Activated naive CD8-positive, alpha-beta T cell treated with anti-CD3 and anti-CD28 coated beads, Interleukin-2, amount 50 U/mL, for 24 hours (primary cell): ENCODE data around the gene PKN2.
A peak's percentile ranks its signal among the peaks of the same experiment; 100 is the strongest.

ENCODE experiments used
- ATAC-seq: fragments of 150-1000 bp; cut with Tn5 transposase; one replicate; pipeline ENCODE4 v1.10.0; 2021
- DNase-seq: peaks from one replicate; pipeline ENCODE4 v3.0.0; 2021
- H3K27ac Mint-ChIP-seq: one replicate; pipeline ENCODE4 v1.8.0; 2021; ENCODE audit warnings: mild to moderate bottlenecking, mixed read lengths
- H3K27me3 Mint-ChIP-seq: one replicate; pipeline ENCODE4 v1.8.0; 2021; ENCODE audit warnings: mixed read lengths
- H3K36me3 Mint-ChIP-seq: one replicate; pipeline ENCODE4 v1.8.0; 2021; ENCODE audit warnings: low read depth, mixed read lengths
- H3K4me1 Mint-ChIP-seq: one replicate; pipeline ENCODE4 v1.8.0; 2021; ENCODE audit warnings: mixed read lengths
- H3K4me3 Mint-ChIP-seq: one replicate; pipeline ENCODE4 v1.8.0; 2021; ENCODE audit warnings: mild to moderate bottlenecking, moderate library complexity, mixed read lengths
- H3K9me3 Mint-ChIP-seq: one replicate; pipeline ENCODE4 v1.8.0; 2021; ENCODE audit warnings: mixed read lengths

PKN2 gene

DNA sequence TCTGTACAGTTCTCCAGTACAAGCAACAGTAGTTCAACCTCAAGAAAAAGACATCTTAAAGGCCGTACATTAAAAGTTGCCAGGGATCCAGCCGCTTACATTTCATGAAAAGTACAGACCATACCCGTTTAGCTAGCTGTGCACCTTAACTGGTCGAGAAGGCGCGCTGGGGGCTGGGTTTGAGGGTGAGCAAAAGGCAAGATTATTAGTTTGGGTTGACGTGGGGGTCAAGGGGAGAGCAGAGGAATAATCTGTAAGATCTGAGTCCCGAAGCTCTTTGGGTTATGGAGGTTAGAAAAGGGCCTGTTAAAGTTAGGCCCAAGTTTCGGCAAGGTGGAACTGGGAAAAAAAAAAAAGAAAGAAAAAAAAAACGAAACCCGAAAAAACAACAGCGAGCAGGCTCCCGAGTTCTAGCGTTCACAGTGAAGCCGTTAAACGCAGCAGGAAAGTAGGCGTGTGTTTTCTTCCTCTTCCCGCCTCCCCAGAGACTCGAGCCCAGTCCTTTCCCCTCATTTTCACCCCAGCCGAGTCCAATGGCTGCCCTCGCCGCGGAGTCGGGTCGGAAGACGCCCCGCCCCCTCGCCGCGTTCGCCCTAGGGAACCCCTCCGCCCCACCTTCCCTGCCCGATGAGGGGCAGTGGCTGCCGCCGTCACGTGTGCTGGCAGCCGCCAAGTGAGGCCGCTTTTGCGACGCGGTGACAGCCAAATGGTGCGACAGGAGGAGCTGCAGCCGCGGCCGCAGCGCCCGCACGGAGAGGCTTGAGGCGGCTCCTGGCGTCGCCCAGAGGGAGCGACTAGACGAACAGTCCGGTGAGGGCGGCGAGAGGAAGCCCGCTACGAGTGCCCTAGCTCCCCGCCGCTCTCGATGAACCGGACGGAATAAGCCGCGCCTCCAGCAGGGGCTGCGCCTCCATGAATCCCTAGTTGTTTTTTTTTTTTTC lies at the start of gene PKN2:
TSS of gene PKN2 (plus strand) at position 733 of the 941 bp plus-strand sequence. CDS start 308 bp downstream, outside the sequence.
- Mint-ChIP-seq H3K27me3 (no peaks in the 10 kb centered on the region), H3K27ac (peak within 1 kb of the TSS; percentile 88), H3K4me1 (peaks cover 35% of the 10 kb centered on the region), H3K4me3 (peak within 1 kb of the TSS; percentile 89), H3K36me3 (peaks cover 4% of the 10 kb centered on the region), H3K9me3 (no peaks in the 10 kb centered on the region)
- peak; percentile 95 for ATAC-seq
- peak; percentile 97 for DNase-seq

DNA sequence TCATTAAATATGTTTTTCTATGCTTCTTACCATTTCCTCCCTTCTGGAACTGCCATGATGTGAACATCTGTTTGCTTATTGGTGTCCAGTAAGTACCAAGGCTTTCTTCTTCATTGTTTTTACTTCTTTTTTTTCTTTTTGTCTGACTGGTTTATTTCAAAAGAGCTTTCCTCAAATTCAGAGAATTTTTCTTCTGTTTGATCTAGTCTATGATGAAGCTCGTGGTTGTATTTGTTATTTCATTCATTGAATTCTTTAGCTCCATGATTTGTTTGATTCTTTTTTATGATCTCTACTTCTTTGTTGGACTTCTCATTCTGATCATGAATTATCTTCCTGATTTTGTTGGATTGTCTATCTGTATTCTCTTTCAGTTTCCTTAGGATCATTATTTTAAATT lies 49.5 kb upstream of the PKN2 start:
- ATAC-seq: no peak
- Mint-ChIP-seq H3K36me3 (peaks cover 3% of the 10 kb centered on the region), H3K4me3 (no peak overlapping the region), H3K4me1 (no peaks in the 10 kb centered on the region), H3K9me3 (peaks cover 27% of the 10 kb centered on the region), H3K27ac (no peak overlapping the region), H3K27me3 (no peaks in the 10 kb centered on the region)
- no peak for DNase-seq

- Mint-ChIP-seq H3K4me3 (no peak overlapping the region), H3K27me3 (peaks cover 13% of the 10 kb centered on the region), H3K27ac (no peak overlapping the region), H3K4me1 (no peaks in the 10 kb centered on the region), H3K9me3 (peaks cover 13% of the 10 kb centered on the region), H3K36me3 (no peaks in the 10 kb centered on the region)
- no peak for ATAC-seq
- no peak for DNase-seq
Measured at GRCh38 chr1:88640060-88640459, 44.0 kb upstream of the PKN2 start.

DNA sequence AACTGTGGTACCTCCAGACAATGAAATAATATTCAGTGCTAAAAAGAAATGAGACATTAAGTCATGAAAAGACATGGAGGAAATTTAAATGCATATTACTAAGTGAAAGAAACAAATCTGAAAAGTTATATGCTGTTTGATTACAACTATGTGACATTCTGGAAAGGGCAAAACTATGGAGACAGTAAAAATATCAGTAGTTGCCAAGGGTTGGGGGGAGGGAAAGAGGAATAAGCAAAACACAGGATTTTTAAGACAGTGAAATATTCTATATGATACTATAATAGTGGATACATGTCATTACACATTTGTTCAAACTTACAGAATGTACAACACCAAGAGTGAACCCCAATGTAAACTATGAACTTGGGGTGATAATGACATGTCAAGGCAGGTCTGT lies 38.2 kb upstream of the PKN2 start:
- no peak overlapping the region for H3K27ac Mint-ChIP-seq
- ATAC-seq: no peak
- H3K36me3 Mint-ChIP-seq: no peaks in the 10 kb centered on the region
- DNase-seq: no peak
- peaks cover 13% of the 10 kb centered on the region for H3K27me3 Mint-ChIP-seq
- no peaks in the 10 kb centered on the region for H3K4me1 Mint-ChIP-seq
- no peaks in the 10 kb centered on the region for H3K9me3 Mint-ChIP-seq
- H3K4me3 Mint-ChIP-seq: no peak overlapping the region

- ATAC-seq (no peak), DNase-seq (no peak)
- peaks cover 13% of the 10 kb centered on the region for H3K27me3 Mint-ChIP-seq
- no peaks in the 10 kb centered on the region for H3K9me3 Mint-ChIP-seq
- H3K27ac Mint-ChIP-seq: no peak overlapping the region
- no peak overlapping the region for H3K4me3 Mint-ChIP-seq
- no peaks in the 10 kb centered on the region for H3K36me3 Mint-ChIP-seq
- no peaks in the 10 kb centered on the region for H3K4me1 Mint-ChIP-seq
Measured at GRCh38 chr1:88646476-88647248, 37.4 kb upstream of the PKN2 start.

- Mint-ChIP-seq H3K36me3 (no peaks in the 10 kb centered on the region), H3K4me3 (no peak overlapping the region), H3K27me3 (peaks cover 10% of the 10 kb centered on the region), H3K9me3 (no peaks in the 10 kb centered on the region), H3K4me1 (no peaks in the 10 kb centered on the region), H3K27ac (no peak overlapping the region)
- ATAC-seq: peak; percentile 28
- no peak for DNase-seq
Measured at GRCh38 chr1:88647249-88647645, 36.8 kb upstream of the PKN2 start.

DNA sequence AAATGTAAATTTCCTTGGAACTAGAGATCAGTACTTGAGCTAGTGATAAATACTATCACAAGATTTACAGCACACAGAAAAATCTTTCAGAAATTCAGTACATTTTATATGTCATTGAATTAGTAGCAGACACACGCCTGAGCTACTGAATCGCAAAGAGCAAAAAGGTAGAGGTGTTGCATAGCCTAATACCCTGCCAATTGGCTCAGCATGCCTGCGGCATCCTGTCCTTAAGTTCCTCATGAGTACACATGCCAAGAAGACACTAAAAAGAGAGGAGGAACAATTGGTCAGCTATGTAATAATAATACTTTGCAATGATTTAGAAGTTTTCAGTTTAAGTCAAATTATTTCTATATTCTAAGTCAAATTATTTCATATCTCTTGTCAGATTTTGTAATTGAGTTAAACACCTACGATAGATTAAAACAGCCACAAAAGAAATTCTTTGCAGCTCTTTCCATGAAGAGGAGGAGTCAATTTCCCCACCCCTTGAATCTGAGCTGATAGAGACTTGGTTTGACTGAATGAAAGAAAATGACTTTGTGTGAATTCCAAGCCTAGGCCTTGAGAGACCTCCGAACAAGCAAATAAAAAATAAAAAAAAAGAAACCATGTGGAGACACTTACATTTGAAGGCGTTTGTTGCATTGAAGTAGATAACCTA lies 36.2 kb upstream of the PKN2 start:
- no peak for ATAC-seq
- H3K4me3 Mint-ChIP-seq: no peak overlapping the region
- H3K9me3 Mint-ChIP-seq: no peaks in the 10 kb centered on the region
- no peaks in the 10 kb centered on the region for H3K36me3 Mint-ChIP-seq
- peaks cover 9% of the 10 kb centered on the region for H3K27me3 Mint-ChIP-seq
- H3K27ac Mint-ChIP-seq: no peak overlapping the region
- H3K4me1 Mint-ChIP-seq: no peaks in the 10 kb centered on the region
- no peak for DNase-seq

GRCh38 chr1:88648706-88649105 lies 35.4 kb upstream of the PKN2 start:
- Mint-ChIP-seq H3K36me3 (no peaks in the 10 kb centered on the region), H3K27ac (no peak overlapping the region), H3K4me3 (no peak overlapping the region), H3K27me3 (peaks cover 5% of the 10 kb centered on the region), H3K4me1 (no peaks in the 10 kb centered on the region), H3K9me3 (no peaks in the 10 kb centered on the region)
- DNase-seq (no peak), ATAC-seq (no peak)

- H3K4me3 Mint-ChIP-seq: no peak overlapping the region
- no peaks in the 10 kb centered on the region for H3K36me3 Mint-ChIP-seq
- no peak overlapping the region for H3K27ac Mint-ChIP-seq
- ATAC-seq (no peak), DNase-seq (no peak)
- H3K4me1 Mint-ChIP-seq: no peaks in the 10 kb centered on the region
- no peaks in the 10 kb centered on the region for H3K9me3 Mint-ChIP-seq
- no peaks in the 10 kb centered on the region for H3K27me3 Mint-ChIP-seq
Measured at GRCh38 chr1:88649932-88650331, 34.1 kb upstream of the PKN2 start.

GRCh38 chr1:88650676-88651418 lies 33.2 kb upstream of the PKN2 start:
- ATAC-seq (no peak), DNase-seq (no peak)
- H3K36me3 Mint-ChIP-seq: no peaks in the 10 kb centered on the region

DNA sequence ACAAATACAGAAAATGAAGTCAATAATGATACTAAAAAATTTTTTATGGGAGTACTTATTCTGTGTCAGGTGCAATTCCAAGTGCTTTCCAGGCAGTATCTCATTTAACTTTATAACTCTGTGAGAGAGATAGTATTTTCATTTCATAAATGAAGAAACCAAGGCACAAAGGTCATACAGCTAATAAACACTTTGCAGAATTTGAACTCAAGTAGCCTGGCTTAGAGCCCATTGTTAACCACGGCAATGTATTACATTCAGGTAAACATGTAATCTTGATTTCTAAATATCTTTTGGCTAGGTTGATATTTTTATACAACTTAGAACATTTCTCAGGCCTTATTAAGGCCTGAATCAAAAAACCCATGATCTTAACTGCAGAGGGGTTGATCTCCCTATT lies 28.9 kb upstream of the PKN2 start:
- Mint-ChIP-seq H3K27ac (no peak overlapping the region), H3K4me1 (peaks cover 8% of the 10 kb centered on the region), H3K36me3 (no peaks in the 10 kb centered on the region), H3K27me3 (no peaks in the 10 kb centered on the region), H3K9me3 (no peaks in the 10 kb centered on the region), H3K4me3 (no peak overlapping the region)
- DNase-seq (no peak), ATAC-seq (no peak)

More at GRCh38 chr1:88650676-88651418, 33.2 kb upstream of the PKN2 start:
- Mint-ChIP-seq H3K4me3 (no peak overlapping the region), H3K9me3 (no peaks in the 10 kb centered on the region), H3K27ac (no peak overlapping the region), H3K4me1 (no peaks in the 10 kb centered on the region), H3K27me3 (no peaks in the 10 kb centered on the region)

GRCh38 chr1:88655685-88656299 lies 28.3 kb upstream of the PKN2 start:
- DNase-seq (no peak), ATAC-seq (no peak)
- peaks cover 14% of the 10 kb centered on the region for H3K4me1 Mint-ChIP-seq
- H3K27me3 Mint-ChIP-seq: no peaks in the 10 kb centered on the region
- H3K4me3 Mint-ChIP-seq: no peak overlapping the region
- H3K27ac Mint-ChIP-seq: no peak overlapping the region
- no peaks in the 10 kb centered on the region for H3K9me3 Mint-ChIP-seq
- H3K36me3 Mint-ChIP-seq: no peaks in the 10 kb centered on the region

GRCh38 chr1:88658419-88658818 lies 25.7 kb upstream of the PKN2 start:
- H3K9me3 Mint-ChIP-seq: no peaks in the 10 kb centered on the region
- no peak overlapping the region for H3K4me3 Mint-ChIP-seq
- no peak for ATAC-seq
- H3K27ac Mint-ChIP-seq: no peak overlapping the region
- no peak for DNase-seq
- H3K27me3 Mint-ChIP-seq: no peaks in the 10 kb centered on the region
- no peaks in the 10 kb centered on the region for H3K36me3 Mint-ChIP-seq
- peaks cover 28% of the 10 kb centered on the region for H3K4me1 Mint-ChIP-seq

DNA sequence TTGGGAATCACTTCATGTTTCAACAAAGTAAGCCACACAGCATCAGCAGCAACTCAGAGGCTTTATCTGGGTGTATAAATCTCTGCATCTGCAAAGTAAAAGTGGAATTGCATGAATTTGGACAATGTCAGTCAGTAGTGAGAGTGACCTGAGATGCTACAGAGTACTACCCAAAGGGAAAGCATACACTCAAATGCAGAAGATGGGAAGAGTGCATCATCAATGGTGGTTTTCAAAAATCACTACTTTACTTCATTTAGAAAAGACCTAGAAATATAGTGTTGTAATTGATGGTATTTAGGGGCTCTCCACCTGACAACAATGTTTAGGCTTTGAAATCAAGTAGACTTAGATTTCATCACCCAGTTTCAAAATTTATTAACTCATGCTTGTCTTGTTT lies 24.5 kb upstream of the PKN2 start:
- H3K4me3 Mint-ChIP-seq: no peak overlapping the region
- H3K27me3 Mint-ChIP-seq: no peaks in the 10 kb centered on the region
- H3K9me3 Mint-ChIP-seq: no peaks in the 10 kb centered on the region
- H3K36me3 Mint-ChIP-seq: no peaks in the 10 kb centered on the region
- H3K27ac Mint-ChIP-seq: peak overlapping the region; percentile 38
- peaks cover 28% of the 10 kb centered on the region for H3K4me1 Mint-ChIP-seq
- DNase-seq (no peak), ATAC-seq (peak; percentile 55)
